Natural killer cell (primary cell): ENCODE measurements around the gene ZNF521. TPM values are rescaled to one million over a fixed set of nuclear protein-coding genes. Genes with fewer than 3 reads are reported as not detected.

ENCODE experiments used
- ATAC-seq, 3 donors: fragments of 150-1000 bp in 2 of 3; fragments of 200-7000 bp in 1 of 3; cut with Tn5 transposase; 1 replicate in 1 of 3; 2 replicates in 2 of 3; pipeline ENCODE4 v1.10.0; 2021; ENCODE audit warnings: mild to moderate bottlenecking in 2 of 3, moderate library complexity in 2 of 3
- DNase-seq, 2 donors: peaks; one replicate each; pipeline versions ENCODE4 v3.0.0 to v3.0.0-alpha.2; 2013 to 2021; ENCODE audit warnings: mixed read lengths in 1 of 2
- H3K27ac ChIP-seq: one replicate; pipeline ENCODE4 v1.5.1; 2013; ENCODE audit warnings: mild to moderate bottlenecking, low read length
- H3K27me3 ChIP-seq: one replicate; pipeline ENCODE4 v1.6.1; 2013; ENCODE audit warnings: low read length; ENCODE audit not compliant: control insufficient read depth, insufficient read depth
- H3K36me3 ChIP-seq: one replicate; pipeline ENCODE4 v1.6.1; 2013; ENCODE audit warnings: low read length; ENCODE audit not compliant: control insufficient read depth, insufficient read depth
- H3K4me1 ChIP-seq: one replicate; pipeline ENCODE4 v1.6.1; 2013; ENCODE audit warnings: low read length; ENCODE audit not compliant: control insufficient read depth, insufficient read depth
- H3K4me3 ChIP-seq: one replicate; pipeline ENCODE4 v1.5.1; 2013; ENCODE audit warnings: low read length
- H3K9me3 ChIP-seq: one replicate; pipeline ENCODE4 v1.6.1; 2013; ENCODE audit warnings: low read length; ENCODE audit not compliant: control insufficient read depth, insufficient read depth
- H3K27ac Mint-ChIP-seq, 2 donors: one replicate each; pipeline ENCODE4 v1.8.0; 2022; ENCODE audit warnings: mild to moderate bottlenecking in 2 of 2, mixed read lengths in 2 of 2, moderate library complexity in 1 of 2
- H3K27me3 Mint-ChIP-seq, 2 donors: one replicate each; pipeline ENCODE4 v1.8.0; 2022; ENCODE audit warnings: low read depth in 2 of 2, mixed read lengths in 2 of 2
- H3K36me3 Mint-ChIP-seq: one replicate; pipeline ENCODE4 v1.8.0; 2022; ENCODE audit warnings: mixed read lengths
- H3K4me1 Mint-ChIP-seq, 2 donors: one replicate each; pipeline ENCODE4 v1.8.0; 2022; ENCODE audit warnings: mixed read lengths in 2 of 2
- H3K4me3 Mint-ChIP-seq: one replicate; pipeline ENCODE4 v1.8.0; 2022; ENCODE audit warnings: mild to moderate bottlenecking, moderate library complexity, mixed read lengths
- H3K9me3 Mint-ChIP-seq, 2 donors: one replicate each; pipeline ENCODE4 v1.8.0; 2022; ENCODE audit warnings: mixed read lengths in 2 of 2
- WGBS: methylation state at CpG from one replicate; pipeline ENCODE4 v1.1.7; 2013; ENCODE audit warnings: missing lambda C conversion rate; ENCODE audit not compliant: insufficient coverage; 5-methylcytosine and 5-hydroxymethylcytosine counted together
- intact Hi-C: fragments of 100-400 bp; cut with micrococcal nuclease; formaldehyde crosslinking; loops from one replicate; pipeline ENCODE4 v1.14.2; 2022
- total RNA-seq, 4 donors: library from RNA; stranded (reverse); fragments of 120-200 nt in 1 of 4; gene quantifications; one replicate each; pipeline versions ENCODE4 v1.2.3 to v1.2.4, GENCODE V29; 2013 to 2022
- TF ChIP-seq, protein P1 (sequence below): fragments of 200-600 bp; IDR thresholded peaks from one replicate; pipeline ENCODE4 v1.8.0; 2022; ENCODE audit warnings: antibody characterized with exemption

ZNF521 gene
- total RNA-seq, 3 donors from 2014 or later (not counting 1 experiment from before 2014, with no cell fraction given), result 0.19 to 3.5 (median 0.54) TPM

DNA sequence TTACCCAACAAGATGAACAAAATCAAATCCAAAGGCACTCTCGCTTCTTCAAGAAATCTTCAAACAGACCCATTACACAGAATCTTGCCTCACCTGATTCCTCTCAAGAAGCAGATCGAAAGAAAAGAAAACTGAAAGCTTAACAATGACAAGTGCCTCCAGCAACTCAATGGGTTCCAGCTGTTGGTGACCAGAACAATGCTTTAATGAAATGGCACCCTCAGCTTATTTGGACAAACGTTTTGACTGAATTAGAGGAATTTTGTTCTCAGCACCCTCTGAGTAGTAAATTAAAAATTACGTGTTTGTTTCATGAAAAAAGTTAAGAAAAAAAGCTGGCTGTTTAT, 211.0 kb downstream of the ZNF521 start:
- H3K27me3 Mint-ChIP-seq, result no peaks in the 10 kb centered on the region
- H3K4me1 Mint-ChIP-seq, result peaks cover 0 to 4% of the 10 kb centered on the region in 2 donors
- intact Hi-C loops, result no loop called here
- WGBS, result 95% methylated on average over 4 of the region's 4 CpGs
- DNase-seq (no peak), ATAC-seq (no peak)
- H3K27ac Mint-ChIP-seq, result no peak overlapping the region
- Histone ChIP-seq H3K4me1 (no peaks in the 10 kb centered on the region), H3K4me3 (no peak overlapping the region), H3K9me3 (no peaks in the 10 kb centered on the region), H3K36me3 (no peaks in the 10 kb centered on the region), H3K27me3 (no peaks in the 10 kb centered on the region), H3K27ac (no peak overlapping the region)
- TF ChIP-seq, protein P1, sequence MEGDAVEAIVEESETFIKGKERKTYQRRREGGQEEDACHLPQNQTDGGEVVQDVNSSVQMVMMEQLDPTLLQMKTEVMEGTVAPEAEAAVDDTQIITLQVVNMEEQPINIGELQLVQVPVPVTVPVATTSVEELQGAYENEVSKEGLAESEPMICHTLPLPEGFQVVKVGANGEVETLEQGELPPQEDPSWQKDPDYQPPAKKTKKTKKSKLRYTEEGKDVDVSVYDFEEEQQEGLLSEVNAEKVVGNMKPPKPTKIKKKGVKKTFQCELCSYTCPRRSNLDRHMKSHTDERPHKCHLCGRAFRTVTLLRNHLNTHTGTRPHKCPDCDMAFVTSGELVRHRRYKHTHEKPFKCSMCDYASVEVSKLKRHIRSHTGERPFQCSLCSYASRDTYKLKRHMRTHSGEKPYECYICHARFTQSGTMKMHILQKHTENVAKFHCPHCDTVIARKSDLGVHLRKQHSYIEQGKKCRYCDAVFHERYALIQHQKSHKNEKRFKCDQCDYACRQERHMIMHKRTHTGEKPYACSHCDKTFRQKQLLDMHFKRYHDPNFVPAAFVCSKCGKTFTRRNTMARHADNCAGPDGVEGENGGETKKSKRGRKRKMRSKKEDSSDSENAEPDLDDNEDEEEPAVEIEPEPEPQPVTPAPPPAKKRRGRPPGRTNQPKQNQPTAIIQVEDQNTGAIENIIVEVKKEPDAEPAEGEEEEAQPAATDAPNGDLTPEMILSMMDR, result no peak
- no peak overlapping the region for H3K4me3 Mint-ChIP-seq
- H3K36me3 Mint-ChIP-seq, result no peaks in the 10 kb centered on the region
- no peaks in the 10 kb centered on the region for H3K9me3 Mint-ChIP-seq

DNA sequence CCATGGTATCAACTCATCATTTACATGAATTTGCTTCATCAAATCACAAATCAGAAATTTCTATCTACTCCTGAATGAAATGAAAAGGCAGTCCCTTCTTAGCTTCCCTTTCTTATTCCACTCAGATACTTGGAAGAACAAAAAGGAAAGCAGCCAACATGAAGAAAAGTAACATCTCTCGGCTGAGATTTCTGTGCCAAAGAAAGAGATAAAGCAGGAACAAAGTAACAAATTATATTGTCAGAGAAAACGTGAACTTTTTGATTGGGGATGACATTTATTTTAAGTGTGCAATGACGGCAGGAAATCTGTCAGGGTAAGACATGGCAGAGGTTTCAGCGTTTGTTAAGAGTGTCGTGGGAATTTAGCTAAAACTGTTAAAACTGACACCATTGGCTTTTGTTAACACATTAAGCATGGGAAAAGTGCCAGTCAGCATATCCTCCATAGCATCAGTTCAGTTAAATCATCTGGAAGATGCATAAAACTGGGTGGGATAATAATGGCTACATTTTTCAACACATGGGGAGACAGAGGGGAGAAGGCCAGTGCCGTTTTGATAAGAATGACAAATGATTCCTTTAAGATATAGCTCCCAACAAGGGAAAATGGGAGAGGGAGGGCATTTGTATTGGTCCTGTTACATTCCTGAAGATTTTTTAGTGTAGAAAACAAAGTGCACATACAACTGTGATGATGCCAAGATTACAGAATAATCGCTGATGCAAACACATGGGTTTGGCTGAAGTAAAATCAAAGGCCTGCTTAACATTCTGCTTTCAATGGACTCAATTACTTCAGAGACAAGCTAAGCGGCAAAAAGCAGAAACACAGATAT, 211.6 kb downstream of the ZNF521 start:
- no peak overlapping the region for H3K4me3 ChIP-seq
- Mint-ChIP-seq H3K27ac (no peak overlapping the region), H3K36me3 (no peaks in the 10 kb centered on the region), H3K9me3 (no peaks in the 10 kb centered on the region), H3K4me1 (peaks cover 0 to 4% of the 10 kb centered on the region in 2 donors), H3K27me3 (no peaks in the 10 kb centered on the region), H3K4me3 (no peak overlapping the region)
- H3K36me3 ChIP-seq, result no peaks in the 10 kb centered on the region
- no peaks in the 10 kb centered on the region for H3K9me3 ChIP-seq
- 54% methylated on average over 8 of the region's 8 CpGs for WGBS
- no peaks in the 10 kb centered on the region for H3K4me1 ChIP-seq
- no peak overlapping the region for H3K27ac ChIP-seq
- intact Hi-C loops, result no loop called here
- TF ChIP-seq, protein P1, result no peak
- no peaks in the 10 kb centered on the region for H3K27me3 ChIP-seq
- DNase-seq, result no peak
- ATAC-seq, result no peak

- Mint-ChIP-seq H3K36me3 (no peaks in the 10 kb centered on the region), H3K4me3 (no peak overlapping the region), H3K9me3 (no peaks in the 10 kb centered on the region), H3K4me1 (peaks cover 0 to 4% of the 10 kb centered on the region in 2 donors), H3K27me3 (no peaks in the 10 kb centered on the region), H3K27ac (no peak overlapping the region)
- Histone ChIP-seq H3K27me3 (no peaks in the 10 kb centered on the region), H3K9me3 (no peaks in the 10 kb centered on the region), H3K4me1 (no peaks in the 10 kb centered on the region), H3K4me3 (no peak overlapping the region), H3K27ac (no peak overlapping the region), H3K36me3 (no peaks in the 10 kb centered on the region)
- TF ChIP-seq, protein P1, result no peak
- ATAC-seq (no peak), DNase-seq (no peak)
- intact Hi-C loops, result no loop called here
- WGBS, result 95% methylated on average over 3 of the region's 4 CpGs
Measured at GRCh38 chr18:25137197-25137472, 214.8 kb downstream of the ZNF521 start.
